Activated B cell treated with CpG ODN at 0.5 μM for 24 hours (primary cell): ENCODE measurements around the gene ARHGAP9. TPM values are rescaled to one million over a fixed set of nuclear protein-coding genes. Genes with fewer than 3 reads are reported as not detected.

Experiments used
- ATAC-seq: fragments of 200-7000 bp; cut with Tn5 transposase; one replicate; pipeline ENCODE4 v1.10.0; 2021; ENCODE audit warnings: low read depth, mild to moderate bottlenecking, moderate library complexity
- CTCF ChIA-PET: fragments of 350-600 bp; sonication (Branson Sonifier 250); formaldehyde crosslinking; loops from one replicate; lab custom pipeline; 2021; ENCODE audit warnings: antibody characterized with exemption; lab: Charles Lee
- POLR2A ChIA-PET: fragments of 350-600 bp; sonication (Branson Sonifier 250); formaldehyde crosslinking; loops from one replicate; lab custom pipeline; 2021; ENCODE audit warnings: antibody characterized with exemption; lab: Charles Lee
- DNase-seq: peaks from one replicate; pipeline ENCODE4 v3.0.0; 2022
- H3K27ac Mint-ChIP-seq: one replicate; pipeline ENCODE4 v1.8.0; 2020; ENCODE audit warnings: mixed read lengths
- H3K27me3 Mint-ChIP-seq: one replicate; pipeline ENCODE4 v1.8.0; 2021; ENCODE audit warnings: mixed read lengths
- H3K36me3 Mint-ChIP-seq: one replicate; pipeline ENCODE4 v1.8.0; 2021; ENCODE audit warnings: low read depth, mixed read lengths
- H3K4me1 Mint-ChIP-seq: one replicate; pipeline ENCODE4 v1.8.0; 2021; ENCODE audit warnings: mixed read lengths
- H3K4me3 Mint-ChIP-seq: one replicate; pipeline ENCODE4 v1.8.0; 2020; ENCODE audit warnings: mild to moderate bottlenecking, mixed read lengths
- H3K9me3 Mint-ChIP-seq: one replicate; pipeline ENCODE4 v1.8.0; 2020; ENCODE audit warnings: mixed read lengths
- CTCF ChIP-seq: fragments of 200-600 bp; IDR thresholded peaks from one replicate; pipeline ENCODE4 v1.8.0; 2022; ENCODE audit warnings: antibody characterized with exemption, mild to moderate bottlenecking
- intact Hi-C: fragments of 100-400 bp; cut with micrococcal nuclease; formaldehyde crosslinking; loops from one replicate; pipeline ENCODE4 v1.15.1; 2024
- total RNA-seq: library from RNA; stranded (reverse); gene quantifications from 2 replicates; pipeline ENCODE4 v1.2.3, GENCODE V29; 2022

Gene ARHGAP9
- total RNA-seq, 1 donor from 2014 or later, result 98.8 TPM

- Mint-ChIP-seq H3K27ac (no peak within 1 kb of the TSS), H3K36me3 (peaks cover 7% of the 10 kb centered on the region), H3K9me3 (no peaks in the 10 kb centered on the region), H3K4me3 (no peak within 1 kb of the TSS), H3K4me1 (peaks cover 16% of the 10 kb centered on the region), H3K27me3 (no peaks in the 10 kb centered on the region)
- ChIA-PET CTCF (interaction anchor here (2.2 to 3.5 kb wide), 2 partner anchors 18 to 20 kb away, joined by 5 to 16 read pairs; partner anchors contain the start of gene INHBE), POLR2A (no interaction called here)
- ATAC-seq, result no peak
- intact Hi-C loops, result loop anchor here (10.0 kb wide), 1 partner anchor 750 kb away; the partner anchor contains the start of gene PTGES3
- TF ChIP-seq CTCF, result no peak
- no peak for DNase-seq
These were observed 45.0 kb downstream of the ARHGAP9 start, which contains the start of gene INHBC for GRCh38 chr12:57434517-57435223. Gene INHBC (plus strand): TSS chr12:57434784. CDS start chr12:57434887, 103 bp downstream.

- ATAC-seq (no peak), DNase-seq (no peak)
- intact Hi-C loops, result loop anchor here (10.0 kb wide), 1 partner anchor 749 kb away; the partner anchor contains the start of gene PTGES3
- Mint-ChIP-seq H3K27me3 (no peaks in the 10 kb centered on the region), H3K27ac (no peak overlapping the region), H3K9me3 (no peaks in the 10 kb centered on the region), H3K4me3 (no peak overlapping the region), H3K4me1 (peaks cover 26% of the 10 kb centered on the region), H3K36me3 (peaks cover 7% of the 10 kb centered on the region)
- TF ChIP-seq CTCF, result no peak
- CTCF ChIA-PET, result interaction anchor here (0.9 to 3.5 kb wide), 3 partner anchors 19 to 26 kb away, joined by 3 to 16 read pairs (median 5); partner anchors contain the start of genes GLI1 and INHBE
- POLR2A ChIA-PET, result no interaction called here
These were observed 46.3 kb downstream of the ARHGAP9 start for GRCh38 chr12:57433370-57433769.

GRCh38 chr12:57431654-57432188 is 47.9 kb downstream of the ARHGAP9 start:
- no peak for ATAC-seq
- H3K9me3 Mint-ChIP-seq, result no peaks in the 10 kb centered on the region
- CTCF ChIA-PET, result interaction anchor here (1.2 kb wide), 1 partner anchor 27 kb away, joined by 3 read pairs; no protein-coding TSS in a partner anchor

GRCh38 chr12:57430931-57431566 is 48.6 kb downstream of the ARHGAP9 start, which contains the start of gene R3HDM2:
Gene R3HDM2 (minus strand): TSS chr12:57431043. CDS start chr12:57310428, 120,615 bp downstream.
- no peaks in the 10 kb centered on the region for H3K9me3 Mint-ChIP-seq
- TF ChIP-seq CTCF, result no peak
- CTCF ChIA-PET, result interaction anchor here (1.2 kb wide), 1 partner anchor 28 kb away, joined by 3 read pairs; no protein-coding TSS in a partner anchor
- DNase-seq, result peak; percentile 94
- H3K4me1 Mint-ChIP-seq, result peaks cover 39% of the 10 kb centered on the region
- H3K27ac Mint-ChIP-seq, result peak within 1 kb of the TSS; percentile 99
- POLR2A ChIA-PET, result interaction anchor here (0.6 to 1.9 kb wide), 5 partner anchors 28 to 205 kb away, joined by 3 to 15 read pairs (median 3); partner anchors contain the start of gene GLI1
- intact Hi-C loops, result loop anchor here (1.0 to 10.0 kb wide), 8 partner anchors 28 to 746 kb away; partner anchors contain the start of genes DDIT3, GLI1, OS9 and PTGES3
- peaks cover 11% of the 10 kb centered on the region for H3K36me3 Mint-ChIP-seq
- H3K4me3 Mint-ChIP-seq, result peak within 1 kb of the TSS; percentile 97
- no peaks in the 10 kb centered on the region for H3K27me3 Mint-ChIP-seq
- ATAC-seq, result peak; percentile 91

More at GRCh38 chr12:57431654-57432188, 47.9 kb downstream of the ARHGAP9 start:
- Mint-ChIP-seq H3K27ac (peak overlapping the region; percentile 99), H3K4me3 (peak overlapping the region; percentile 93), H3K4me1 (peaks cover 34% of the 10 kb centered on the region), H3K27me3 (no peaks in the 10 kb centered on the region), H3K36me3 (peaks cover 7% of the 10 kb centered on the region)
- POLR2A ChIA-PET, result interaction anchor here (0.6 to 1.9 kb wide), 2 partner anchors 30 to 1425 kb away, joined by 3 to 7 read pairs; no protein-coding TSS in a partner anchor
- no peak for DNase-seq
- intact Hi-C loops, result loop anchor here (1.0 to 10.0 kb wide), 8 partner anchors 28 to 747 kb away; partner anchors contain the start of genes DDIT3, GLI1, OS9 and PTGES3
- no peak for TF ChIP-seq CTCF
